B cell (primary cell): ENCODE results near the gene PTBP3. TPM values are rescaled to one million over a fixed set of nuclear protein-coding genes. Genes with fewer than 3 reads are reported as not detected.

Experiments
- ATAC-seq: fragments of 200-7000 bp; cut with Tn5 transposase; one replicate; pipeline ENCODE4 v1.10.0; 2021; ENCODE audit warnings: low read depth, mild to moderate bottlenecking, moderate number of reproducible peaks, moderate library complexity
- CTCF ChIA-PET: fragments of 350-600 bp; sonication (Branson Sonifier 250); formaldehyde crosslinking; loops from one replicate; lab custom pipeline; 2021; ENCODE audit warnings: antibody characterized with exemption, inconsistent platforms; lab: Charles Lee
- POLR2A ChIA-PET: fragments of 350-600 bp; sonication (Branson Sonifier 250); formaldehyde crosslinking; loops from one replicate; lab custom pipeline; 2021; ENCODE audit warnings: antibody characterized with exemption; lab: Charles Lee
- DNase-seq: peaks from one replicate; pipeline ENCODE4 v3.0.0; 2013
- H2AFZ ChIP-seq: 2 replicates; pipeline ENCODE4 v1.6.1; 2012; ENCODE audit warnings: mild to moderate bottlenecking, low read depth, low read length; ENCODE audit not compliant: insufficient read depth, poor library complexity, severe bottlenecking
- H3K27ac ChIP-seq, 2 donors: 1 replicate in 1 of 2; 2 replicates in 1 of 2; pipeline ENCODE4 v1.5.1; 2012 to 2013; ENCODE audit warnings: low read length in 2 of 2, mild to moderate bottlenecking in 2 of 2, moderate library complexity in 1 of 2
- H3K27me3 ChIP-seq, 4 experiments: fragments of 200-600 bp in 1 of 4; sonication (generic) in 1 of 4; replicated peaks in 1 of 4; 1 replicate in 2 of 4; 2 replicates in 2 of 4; pipeline versions ENCODE4 v1.6.1 to v1.7.0; 2013 to 2016; ENCODE audit warnings: low read length in 3 of 4, mild to moderate bottlenecking in 2 of 4, mixed read lengths in 1 of 4, moderate library complexity in 1 of 4; ENCODE audit not compliant: insufficient read depth in 4 of 4, control insufficient read depth in 3 of 4; ENCODE audit errors: control extremely low read depth in 1 of 4
- H3K36me3 ChIP-seq, 2 experiments: replicated peaks in 1 of 2; 1 replicate in 1 of 2; 2 replicates in 1 of 2; pipeline versions ENCODE4 v1.6.1 to v1.7.1; 2013; ENCODE audit warnings: low read length in 1 of 2; ENCODE audit not compliant: insufficient read depth in 2 of 2, control insufficient read depth in 1 of 2; ENCODE audit errors: control extremely low read depth in 1 of 2, extremely low read depth in 1 of 2
- H3K4me1 ChIP-seq, 2 donors: fragments of 200-600 bp in 1 of 2; sonication (generic) in 1 of 2; 1 replicate in 1 of 2; 2 replicates in 1 of 2; pipeline versions ENCODE4 v1.5.1 to v1.6.1; 2013 to 2017; ENCODE audit warnings: low read length in 2 of 2; ENCODE audit not compliant: control insufficient read depth in 2 of 2, insufficient read depth in 2 of 2
- H3K4me2 ChIP-seq: replicated peaks from 2 replicates; pipeline ENCODE3; 2012; ENCODE audit warnings: mild to moderate bottlenecking, low read depth, low read length; ENCODE audit not compliant: poor library complexity, severe bottlenecking
- H3K4me3 ChIP-seq, 5 experiments: fragments of 200-600 bp in 1 of 5; sonication (generic) in 1 of 5; 1 replicate in 3 of 5; 2 replicates in 2 of 5; pipeline versions ENCODE4 v1.5.1 to v1.7.0; 2011 to 2016; ENCODE audit warnings: low read length in 4 of 5, mild to moderate bottlenecking in 4 of 5, low read depth in 2 of 5, control low read depth in 1 of 5, moderate library complexity in 1 of 5; ENCODE audit not compliant: insufficient read depth in 1 of 5; ENCODE audit errors: control extremely low read depth in 1 of 5, extremely low read depth in 1 of 5
- H3K79me2 ChIP-seq: fragments of 200-600 bp; sonication (generic); one replicate; pipeline ENCODE4 v1.6.0; 2016; ENCODE audit warnings: low read length; ENCODE audit not compliant: control insufficient read depth, insufficient read depth
- H3K9ac ChIP-seq: fragments of 200-600 bp; sonication (generic); 2 replicates; pipeline ENCODE4 v1.6.1; 2017; ENCODE audit warnings: mild to moderate bottlenecking, low read length, moderate library complexity
- H3K9me3 ChIP-seq, 3 donors: one replicate each; pipeline versions ENCODE4 v1.6.1 to v1.7.1; 2013; ENCODE audit warnings: low read length in 2 of 3; ENCODE audit not compliant: control insufficient read depth in 2 of 3, insufficient read depth in 1 of 3; ENCODE audit errors: control extremely low read depth in 1 of 3
- H4K20me1 ChIP-seq: 2 replicates; pipeline ENCODE4 v1.6.0; 2012; ENCODE audit warnings: mild to moderate bottlenecking, low read length; ENCODE audit not compliant: insufficient read depth, control insufficient read depth, poor library complexity, severe bottlenecking
- H3K27ac Mint-ChIP-seq: one replicate; pipeline ENCODE4 v1.8.0; 2021; ENCODE audit warnings: mixed read lengths
- H3K27me3 Mint-ChIP-seq: one replicate; pipeline ENCODE4 v1.8.0; 2021; ENCODE audit warnings: mixed read lengths
- H3K4me1 Mint-ChIP-seq: one replicate; pipeline ENCODE4 v1.8.0; 2021; ENCODE audit warnings: mixed read lengths
- H3K4me3 Mint-ChIP-seq: one replicate; pipeline ENCODE4 v1.8.0; 2021; ENCODE audit warnings: mixed read lengths
- H3K9me3 Mint-ChIP-seq: one replicate; pipeline ENCODE4 v1.8.0; 2022; ENCODE audit warnings: mixed read lengths; ENCODE audit not compliant: insufficient read depth
- EZH2 ChIP-seq: IDR thresholded peaks from 2 replicates; pipeline ENCODE4 v1.6.1; 2012; ENCODE audit warnings: borderline replicate concordance, low read depth, mild to moderate bottlenecking, moderate library complexity, low read length; ENCODE audit not compliant: insufficient read depth, poor library complexity, severe bottlenecking
- WGBS: methylation state at CpG from one replicate; pipeline ENCODE4 v1.1.5; 2013; ENCODE audit warnings: missing lambda C conversion rate; ENCODE audit not compliant: insufficient coverage; 5-methylcytosine and 5-hydroxymethylcytosine counted together
- intact Hi-C: fragments of 100-400 bp; cut with micrococcal nuclease; formaldehyde crosslinking; loops from one replicate; pipeline ENCODE4 v1.10.0; 2022
- polyA plus RNA-seq: library from polyadenylated mRNA; depleted of rRNA; stranded (reverse); fragments of >200 nt; gene quantifications from 2 replicates; pipeline ENCODE4 v1.2.3, GENCODE V29; 2012
- total RNA-seq, 2 donors: library from RNA; stranded (reverse); fragments of 120-200 nt in 1 of 2; gene quantifications; 1 replicate in 1 of 2; 2 replicates in 1 of 2; pipeline versions ENCODE4 v1.2.3 to v1.2.4, GENCODE V29; 2013 to 2022
- TF ChIP-seq, protein P1 (sequence below): fragments of 200-600 bp; IDR thresholded peaks from one replicate; pipeline ENCODE4 v1.8.0; 2022; ENCODE audit warnings: antibody characterized with exemption, mild to moderate bottlenecking

The PTBP3 gene
- total and polyA plus RNA-seq, 2 donors (not counting 1 experiment from before 2014, with no cell fraction given): 22.8 to 133 TPM

DNA sequence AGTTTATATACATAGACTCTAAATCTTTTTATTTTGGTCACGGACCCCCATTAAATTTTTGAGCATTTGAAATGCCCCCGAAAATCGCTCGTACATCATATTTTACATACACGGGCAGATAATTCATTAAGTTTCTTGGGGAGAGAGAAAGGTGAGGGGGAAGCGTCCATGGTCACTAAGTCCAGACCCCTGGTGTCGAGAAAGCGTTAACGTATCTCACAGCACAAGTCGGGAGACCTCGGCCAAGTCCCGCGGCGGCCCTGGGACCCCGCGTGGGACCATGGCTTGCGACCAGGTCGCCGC lies 794 bp downstream of the PTBP3 start:
- intact Hi-C loops: loop anchor here (1.0 to 10.0 kb wide), 5 partner anchors 8 to 890 kb away; partner anchors contain the start of genes FKBP15, KIAA1958 and SLC31A1
- CTCF ChIA-PET: interaction anchor here (2.0 kb wide), 1 partner anchor 258 kb away, joined by 9 read pairs; no protein-coding TSS in a partner anchor
- Histone ChIP-seq H3K4me2 (peak overlapping the region; percentile 74), H3K4me3 (peak overlapping the region; percentile 61 to 93 (median 90)), H2AFZ (peak overlapping the region; percentile 92), H3K27me3 (no peaks in the 10 kb centered on the region), H4K20me1 (peaks cover 17% of the 10 kb centered on the region), H3K9me3 (no peaks in the 10 kb centered on the region), H3K79me2 (peaks cover 56% of the 10 kb centered on the region), H3K27ac (peak overlapping the region; percentile 88 to 97), H3K4me1 (peaks cover 21 to 33% of the 10 kb centered on the region in 2 donors), H3K9ac (peak overlapping the region; percentile 97), H3K36me3 (no peaks in the 10 kb centered on the region)
- Mint-ChIP-seq H3K4me1 (peaks cover 47% of the 10 kb centered on the region), H3K4me3 (peak overlapping the region; percentile 98), H3K9me3 (no peaks in the 10 kb centered on the region), H3K27me3 (no peaks in the 10 kb centered on the region), H3K27ac (peak overlapping the region; percentile 97)
- under 1% methylated on average over 13 of the region's 19 CpGs for WGBS
- POLR2A ChIA-PET: interaction anchor here (1.2 to 2.4 kb wide), 6 partner anchors 47 to 701 kb away, joined by 3 to 13 read pairs (median 6); partner anchors contain the start of genes DNAJC25, HSDL2, KIAA1958 and UGCG
- TF ChIP-seq, protein P1, sequence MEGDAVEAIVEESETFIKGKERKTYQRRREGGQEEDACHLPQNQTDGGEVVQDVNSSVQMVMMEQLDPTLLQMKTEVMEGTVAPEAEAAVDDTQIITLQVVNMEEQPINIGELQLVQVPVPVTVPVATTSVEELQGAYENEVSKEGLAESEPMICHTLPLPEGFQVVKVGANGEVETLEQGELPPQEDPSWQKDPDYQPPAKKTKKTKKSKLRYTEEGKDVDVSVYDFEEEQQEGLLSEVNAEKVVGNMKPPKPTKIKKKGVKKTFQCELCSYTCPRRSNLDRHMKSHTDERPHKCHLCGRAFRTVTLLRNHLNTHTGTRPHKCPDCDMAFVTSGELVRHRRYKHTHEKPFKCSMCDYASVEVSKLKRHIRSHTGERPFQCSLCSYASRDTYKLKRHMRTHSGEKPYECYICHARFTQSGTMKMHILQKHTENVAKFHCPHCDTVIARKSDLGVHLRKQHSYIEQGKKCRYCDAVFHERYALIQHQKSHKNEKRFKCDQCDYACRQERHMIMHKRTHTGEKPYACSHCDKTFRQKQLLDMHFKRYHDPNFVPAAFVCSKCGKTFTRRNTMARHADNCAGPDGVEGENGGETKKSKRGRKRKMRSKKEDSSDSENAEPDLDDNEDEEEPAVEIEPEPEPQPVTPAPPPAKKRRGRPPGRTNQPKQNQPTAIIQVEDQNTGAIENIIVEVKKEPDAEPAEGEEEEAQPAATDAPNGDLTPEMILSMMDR: no peak
- no peak for TF ChIP-seq EZH2
- DNase-seq (no peak), ATAC-seq (no peak)

DNA sequence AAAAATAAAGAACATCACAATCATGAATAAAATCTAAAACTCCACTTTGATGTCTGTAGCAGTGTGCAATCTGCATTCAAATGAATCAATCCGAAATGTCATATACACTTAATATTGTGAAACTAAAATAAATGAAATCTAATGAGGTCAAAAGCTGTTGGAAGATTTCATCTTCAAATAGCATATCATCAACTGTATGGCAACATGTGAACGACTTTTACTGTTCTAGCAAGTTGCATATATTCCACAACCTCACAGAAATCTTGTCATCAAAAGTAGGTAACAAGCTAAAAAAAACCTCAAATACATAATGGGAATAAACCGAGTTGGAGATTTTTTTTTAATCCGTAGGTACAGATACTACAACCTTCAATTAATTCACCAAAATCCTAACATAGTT lies 1.2 kb downstream of the PTBP3 start:
- H3K36me3 ChIP-seq: no peaks in the 10 kb centered on the region
- POLR2A ChIA-PET: interaction anchor here (0.7 to 2.4 kb wide), 3 partner anchors 47 to 701 kb away, joined by 3 to 13 read pairs (median 6); partner anchors contain the start of genes DNAJC25 and HSDL2
- Mint-ChIP-seq H3K4me3 (peak overlapping the region; percentile 98), H3K27ac (peak overlapping the region; percentile 97), H3K4me1 (peaks cover 47% of the 10 kb centered on the region), H3K9me3 (no peaks in the 10 kb centered on the region), H3K27me3 (no peaks in the 10 kb centered on the region)
- peaks cover 20% of the 10 kb centered on the region for H4K20me1 ChIP-seq
- intact Hi-C loops: loop anchor here (1.0 to 10.0 kb wide), 5 partner anchors 8 to 890 kb away; partner anchors contain the start of genes FKBP15, KIAA1958 and SLC31A1
- peaks cover 21 to 33% of the 10 kb centered on the region in 2 donors for H3K4me1 ChIP-seq
- peak overlapping the region; percentile 97 for H3K9ac ChIP-seq
- TF ChIP-seq, protein P1: no peak
- WGBS: no CpG with 5 or more reads among the region's 4 CpGs
- peak overlapping the region; percentile 88 to 97 for H3K27ac ChIP-seq
- no peaks in the 10 kb centered on the region for H3K9me3 ChIP-seq
- peak overlapping the region; percentile 74 for H3K4me2 ChIP-seq
- ATAC-seq (no peak), DNase-seq (no peak)
- peak overlapping the region; percentile 61 to 93 (median 90) for H3K4me3 ChIP-seq
- CTCF ChIA-PET: interaction anchor here (0.9 to 2.0 kb wide), 2 partner anchors 257 to 461 kb away, joined by 4 to 9 read pairs; no protein-coding TSS in a partner anchor
- H3K27me3 ChIP-seq: no peaks in the 10 kb centered on the region
- peaks cover 60% of the 10 kb centered on the region for H3K79me2 ChIP-seq
- peak overlapping the region; percentile 92 for H2AFZ ChIP-seq
